Measurements from ENCODE around the gene FADS3. TPM values are rescaled to one million over a fixed set of nuclear protein-coding genes. Genes with fewer than 3 reads are reported as not detected.

Gene FADS3
- total RNA-seq (2014; rRNA removed) = 67.9 and 119 TPM in 2 replicates
- Bru-seq, nascent RNA = percentile 54 among the genes with signal in this experiment
- percentile 69 among the genes with signal in this experiment for BruChase-seq, experiment 1, labeled RNA remaining after a 6-hour chase
- BruChase-seq, experiment 2, labeled RNA remaining after a 2-hour chase = percentile 59 among the genes with signal in this experiment
- long read RNA-seq, transcript FADS3-201 (12 exons, 1,779 nt) = major isoform, 82 of 169 reads
- long read RNA-seq, partial matches to known transcripts = 22 of 169 reads
- long read RNA-seq, other reads (novel, unspliced or antisense) = 64 of 169 reads

DNA sequence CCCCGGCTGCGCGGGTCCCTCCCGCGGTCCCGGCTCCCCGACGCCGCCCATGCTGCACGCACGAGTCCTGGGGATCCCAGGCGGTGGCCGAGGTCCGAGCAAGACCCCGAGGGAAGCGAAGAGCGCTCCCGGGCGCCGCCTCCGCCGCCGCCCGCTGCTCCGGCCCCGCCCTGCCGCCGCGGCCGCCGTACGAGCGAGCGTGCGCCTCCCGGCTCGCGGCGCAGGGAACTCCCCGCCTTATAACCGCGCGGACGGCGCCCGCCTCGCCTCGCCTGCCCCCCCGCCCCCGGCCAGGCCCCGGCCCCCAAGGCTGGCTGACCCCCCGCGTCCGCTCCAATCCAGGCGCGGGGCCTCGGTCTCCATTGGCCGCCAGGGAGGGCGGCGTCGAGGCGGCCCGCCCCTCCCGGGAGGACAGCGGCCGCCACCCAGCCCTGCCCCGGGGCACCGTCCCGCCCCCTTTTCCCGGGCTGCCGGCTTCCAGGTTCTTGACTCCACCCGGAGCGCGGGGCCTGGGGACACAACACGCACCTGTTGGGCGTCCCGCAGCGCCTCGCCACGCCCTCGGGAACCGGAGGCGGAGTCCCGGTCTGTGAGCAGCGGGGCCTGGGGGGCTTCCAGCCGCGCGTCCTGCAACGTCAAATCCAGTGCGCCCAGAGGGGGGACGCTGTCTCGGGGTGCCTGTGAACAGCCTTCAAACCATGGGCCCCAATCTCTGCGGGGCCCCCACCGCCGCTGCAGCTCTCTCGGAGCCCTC, at the start of gene FADS3:
Gene FADS3, minus strand, starts transcription at position 215 of the 754 bp plus-strand sequence. Its CDS starts 164 bp downstream, at position 51.
- no peak within 1 kb of the TSS for H3K27ac ChIP-seq (ENCODE audit: low read length)
- ChIA-PET CTCF (no interaction called here), POLR2A (ENCODE audit: unreplicated experiment) (no interaction called here)
- no peaks in the 10 kb centered on the region for H3K27me3 ChIP-seq (ENCODE audit: low read length)
- ATAC-seq = peak; percentile 83
- H3K4me3 ChIP-seq (ENCODE audit: low read length) = peak within 1 kb of the TSS; percentile 91
- no peaks in the 10 kb centered on the region for H3K36me3 ChIP-seq (ENCODE audit: low read depth, low read length)
- no peaks in the 10 kb centered on the region for H3F3A ChIP-seq (ENCODE audit: low read length, unreplicated experiment)
- no TSS peak for BruUV-seq (replicated peaks)
- no peaks in the 10 kb centered on the region for H4K20me1 ChIP-seq (ENCODE audit: low read length)
- peak within 1 kb of the TSS; percentile 92 for H2AFZ ChIP-seq (ENCODE audit: low read length)
- H3K9me2 ChIP-seq (replicated peaks; ENCODE audit: low read length) = no peaks in the 10 kb centered on the region
- H3K4me2 ChIP-seq (ENCODE audit: low read length) = peak within 1 kb of the TSS; percentile 99
- peaks cover 10% of the 10 kb centered on the region; the same call in 1 of the 2 replicates for H3K79me2 ChIP-seq (ENCODE audit: low read length)
- peak; percentile 0; the same call in 1 of the 2 replicates for TF ChIP-seq CTCF (conservative IDR thresholded peaks at IDR 0.05; ENCODE audit: low read depth, low read length)
- no peak for TF ChIP-seq EZH2 (IDR thresholded peaks at IDR 0.05; ENCODE audit: low read length, unreplicated experiment)
- DNase-seq = peak; percentile 96
- intact Hi-C loops (cut with micrococcal nuclease) = loop anchor here (2.0 to 5.0 kb wide), 2 partner anchors 74 to 95 kb away; partner anchors contain the start of gene FADS1
- H3K9ac ChIP-seq (ENCODE audit: low read length) = peak within 1 kb of the TSS; percentile 37; the same call in 1 of the 2 replicates
- no peaks in the 10 kb centered on the region for H3K9me3 ChIP-seq (ENCODE audit: low read length)
- H3K4me1 ChIP-seq (ENCODE audit: insufficient read depth, low read length) = peaks cover 12% of the 10 kb centered on the region

DNA sequence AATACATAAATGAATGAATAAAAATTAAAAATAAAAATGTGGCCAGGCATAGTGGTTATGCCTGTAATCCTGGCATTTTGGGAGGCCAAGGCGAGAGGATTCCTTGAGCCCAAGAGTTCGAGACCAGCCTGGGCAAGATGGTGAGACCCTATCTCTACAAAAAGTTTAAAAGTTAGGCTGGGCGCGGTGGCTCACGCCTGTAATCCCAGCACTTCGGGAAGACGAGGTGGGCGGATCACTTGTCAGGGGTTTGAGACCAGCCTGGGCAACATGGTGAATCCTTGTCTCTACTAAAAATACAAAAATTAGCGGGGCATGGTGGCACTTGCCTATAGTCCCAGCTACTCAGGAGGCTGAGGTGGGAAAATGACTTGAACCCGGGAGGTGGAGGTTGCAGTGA, 49.1 kb upstream of the FADS3 start:
- Histone ChIP-seq H3K4me1 (ENCODE audit: insufficient read depth, low read length) (no peaks in the 10 kb centered on the region), H3K36me3 (ENCODE audit: low read depth, low read length) (no peaks in the 10 kb centered on the region), H3K9me2 (replicated peaks; ENCODE audit: low read length) (no peaks in the 10 kb centered on the region), H3K9me3 (ENCODE audit: low read length) (peaks cover 9% of the 10 kb centered on the region; the same call in 1 of the 2 replicates), H3K27me3 (ENCODE audit: low read length) (no peaks in the 10 kb centered on the region), H2AFZ (ENCODE audit: low read length) (no peak overlapping the region), H3K27ac (ENCODE audit: low read length) (no peak overlapping the region), H3F3A (ENCODE audit: low read length, unreplicated experiment) (peaks cover 3% of the 10 kb centered on the region), H4K20me1 (ENCODE audit: low read length) (no peaks in the 10 kb centered on the region), H3K4me3 (ENCODE audit: low read length) (no peak overlapping the region), H3K79me2 (ENCODE audit: low read length) (no peaks in the 10 kb centered on the region), H3K4me2 (ENCODE audit: low read length) (no peak overlapping the region), H3K9ac (ENCODE audit: low read length) (no peak overlapping the region)
- DNase-seq = no peak
- ATAC-seq = no peak
- TF ChIP-seq EZH2phosphoT487 (IDR thresholded peaks at IDR 0.05; ENCODE audit: borderline replicate concordance, low read length) (no peak), CTCF (conservative IDR thresholded peaks at IDR 0.05; ENCODE audit: low read depth, low read length) (no peak), EZH2 (IDR thresholded peaks at IDR 0.05; ENCODE audit: low read length, unreplicated experiment) (no peak)
- intact Hi-C loops (cut with micrococcal nuclease) = no loop called here
- CTCF ChIA-PET = no interaction called here
- POLR2A ChIA-PET (ENCODE audit: unreplicated experiment) = no interaction called here
- no TSS peak for BruUV-seq (replicated peaks)
